ENCODE results near the gene MRPS23. TPM values are rescaled to one million over a fixed set of nuclear protein-coding genes. Genes with fewer than 3 reads are reported as not detected.

MRPS23 gene
- total and polyA plus RNA-seq, 2 of the 4 experiments (the other 2 are of a cell fraction): 23.5 to 37.3 TPM

DNA sequence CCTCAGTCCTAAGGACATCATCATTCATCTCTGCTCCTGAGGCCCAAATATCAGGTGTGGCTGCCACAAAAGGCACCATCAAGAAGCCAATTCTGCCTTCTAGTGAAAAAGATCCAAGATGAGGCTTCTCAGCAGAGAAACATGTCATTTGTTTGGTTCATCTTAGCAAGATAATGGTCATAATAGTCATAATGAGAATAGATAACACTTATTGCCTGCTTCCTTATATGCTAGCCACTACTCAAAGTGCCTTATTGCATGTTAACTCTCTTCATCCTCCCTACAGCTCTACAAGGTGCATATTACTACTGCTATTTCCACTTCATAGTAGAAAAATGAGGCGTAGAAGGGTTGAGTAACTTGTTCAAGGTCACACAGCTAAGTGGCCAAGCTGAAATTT lies 45.0 kb upstream of the MRPS23 start:
- peaks cover 6% of the 10 kb centered on the region; the same call in 1 of the 2 replicates for H4K20me1 ChIP-seq (ENCODE audit: insufficient read depth, low read length)
- H4K5ac ChIP-seq (ENCODE audit: low read depth, low read length): no peak overlapping the region
- CTCF ChIA-PET: no interaction called here
- in situ Hi-C loops (cut with MboI; ENCODE audit: low sequenced_read_pairs) (no loop called here), intact Hi-C loops (cut with micrococcal nuclease) (no loop called here), dilution Hi-C loops (cut with HindIII; ENCODE audit: low sequenced_read_pairs, unreplicated experiment) (no loop called here)
- no peak overlapping the region for H4K8ac ChIP-seq (ENCODE audit: low read depth in 2 of 2, low read length in 2 of 2)
- no peak overlapping the region for H3K27ac ChIP-seq (ENCODE audit: insufficient read depth, low read length)
- H3K4ac ChIP-seq (ENCODE audit: low read depth, low read length): no peak overlapping the region
- no peak overlapping the region for H3K4me2 ChIP-seq (ENCODE audit: low read depth, low read length)
- no peak overlapping the region; the same call in 1 of the 2 replicates for H3K14ac ChIP-seq (replicated peaks; ENCODE audit: low read depth, low read length)
- H3K9ac ChIP-seq (ENCODE audit: low read depth, low read length): no peak overlapping the region
- TF ChIP-seq USF2 (IDR thresholded peaks at IDR 0.05; ENCODE audit: low read depth, low read length) (no peak), POLR2A (IDR thresholded peaks at IDR 0.05; ENCODE audit: low read depth, low read length) (no peak), RAD21 (IDR thresholded peaks at IDR 0.05; ENCODE audit: low read length) (no peak), NFE2L2 (IDR thresholded peaks at IDR 0.05; ENCODE audit: low read depth, low read length) (no peak), SMC3 (IDR thresholded peaks at IDR 0.05; ENCODE audit: low read depth, low read length) (no peak), CEBPB (IDR thresholded peaks at IDR 0.05; ENCODE audit: low read depth, low read length) (no peak), BHLHE40 (IDR thresholded peaks at IDR 0.05; ENCODE audit: low read depth, low read length) (no peak), RFX5 (IDR thresholded peaks at IDR 0.05; ENCODE audit: low read depth, low read length) (no peak), MAFK (IDR thresholded peaks at IDR 0.05; ENCODE audit: low read depth, low read length) (no peak), MAZ (IDR thresholded peaks at IDR 0.05; ENCODE audit: borderline replicate concordance, low read depth, low read length) (no peak)
- TF ChIP-seq, protein P1, sequence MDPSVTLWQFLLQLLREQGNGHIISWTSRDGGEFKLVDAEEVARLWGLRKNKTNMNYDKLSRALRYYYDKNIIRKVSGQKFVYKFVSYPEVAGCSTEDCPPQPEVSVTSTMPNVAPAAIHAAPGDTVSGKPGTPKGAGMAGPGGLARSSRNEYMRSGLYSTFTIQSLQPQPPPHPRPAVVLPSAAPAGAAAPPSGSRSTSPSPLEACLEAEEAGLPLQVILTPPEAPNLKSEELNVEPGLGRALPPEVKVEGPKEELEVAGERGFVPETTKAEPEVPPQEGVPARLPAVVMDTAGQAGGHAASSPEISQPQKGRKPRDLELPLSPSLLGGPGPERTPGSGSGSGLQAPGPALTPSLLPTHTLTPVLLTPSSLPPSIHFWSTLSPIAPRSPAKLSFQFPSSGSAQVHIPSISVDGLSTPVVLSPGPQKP (IDR thresholded peaks at IDR 0.05; ENCODE audit: borderline replicate concordance, low read depth, low read length): no peak
- TF ChIP-seq, protein P2, sequence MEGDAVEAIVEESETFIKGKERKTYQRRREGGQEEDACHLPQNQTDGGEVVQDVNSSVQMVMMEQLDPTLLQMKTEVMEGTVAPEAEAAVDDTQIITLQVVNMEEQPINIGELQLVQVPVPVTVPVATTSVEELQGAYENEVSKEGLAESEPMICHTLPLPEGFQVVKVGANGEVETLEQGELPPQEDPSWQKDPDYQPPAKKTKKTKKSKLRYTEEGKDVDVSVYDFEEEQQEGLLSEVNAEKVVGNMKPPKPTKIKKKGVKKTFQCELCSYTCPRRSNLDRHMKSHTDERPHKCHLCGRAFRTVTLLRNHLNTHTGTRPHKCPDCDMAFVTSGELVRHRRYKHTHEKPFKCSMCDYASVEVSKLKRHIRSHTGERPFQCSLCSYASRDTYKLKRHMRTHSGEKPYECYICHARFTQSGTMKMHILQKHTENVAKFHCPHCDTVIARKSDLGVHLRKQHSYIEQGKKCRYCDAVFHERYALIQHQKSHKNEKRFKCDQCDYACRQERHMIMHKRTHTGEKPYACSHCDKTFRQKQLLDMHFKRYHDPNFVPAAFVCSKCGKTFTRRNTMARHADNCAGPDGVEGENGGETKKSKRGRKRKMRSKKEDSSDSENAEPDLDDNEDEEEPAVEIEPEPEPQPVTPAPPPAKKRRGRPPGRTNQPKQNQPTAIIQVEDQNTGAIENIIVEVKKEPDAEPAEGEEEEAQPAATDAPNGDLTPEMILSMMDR (conservative IDR thresholded peaks at IDR 0.05; ENCODE audit: low read depth, low read length): no peak
- H2AFZ ChIP-seq (replicated peaks; ENCODE audit: low read length, poor library complexity): no peak overlapping the region
- peaks cover 34% of the 10 kb centered on the region for H3K9me1 ChIP-seq (ENCODE audit: insufficient read depth, low read length)
- POLR2A ChIA-PET (ENCODE audit: unreplicated experiment): no interaction called here
- no peaks in the 10 kb centered on the region for H3K36me3 ChIP-seq (ENCODE audit: control insufficient read depth, insufficient read depth, low read length)
- no TSS peak for BruUV-seq (replicated peaks)
- no peak for ATAC-seq (ENCODE audit: low read depth)
- H2BK15ac ChIP-seq (ENCODE audit: low read depth, low read length): peak overlapping the region; percentile 9; the same call in 1 of the 3 replicates
- H3K4me3 ChIP-seq (ENCODE audit: insufficient read depth, low read depth, low read length): no peak overlapping the region
- DNase-seq: no peak
- no peak overlapping the region for H2AK9ac ChIP-seq (replicated peaks; ENCODE audit: low read depth, low read length, poor library complexity)
- no peak overlapping the region for H3K56ac ChIP-seq (ENCODE audit: extremely low read depth, insufficient read depth, low read length)
- peak overlapping the region; percentile 6; the same call in 1 of the 2 replicates for H2BK20ac ChIP-seq (ENCODE audit: low read depth, low read length)
- H2AK5ac ChIP-seq (ENCODE audit: low read depth, low read length): peak overlapping the region; percentile 1; the same call in 1 of the 2 replicates
- H2BK120ac ChIP-seq (ENCODE audit: low read depth, low read length): no peak overlapping the region
- H3K4me1 ChIP-seq (ENCODE audit: control insufficient read depth, insufficient read depth, low read length): peaks cover 49% of the 10 kb centered on the region
- H3K27me3 ChIP-seq (ENCODE audit: control insufficient read depth, insufficient read depth, low read length): no peaks in the 10 kb centered on the region
- peak overlapping the region; percentile 25; the same call in 1 of the 2 replicates for H4K91ac ChIP-seq (ENCODE audit: insufficient read depth, low read depth, low read length)
- no peak overlapping the region for H2BK5ac ChIP-seq (ENCODE audit: low read depth, low read length, poor library complexity, severe bottlenecking)
- H3K9me3 ChIP-seq (ENCODE audit: control insufficient read depth, insufficient read depth, low read length): no peaks in the 10 kb centered on the region
- H3K18ac ChIP-seq (ENCODE audit: low read depth, low read length): no peak overlapping the region
- H3K23ac ChIP-seq (ENCODE audit: low read depth, low read length): 0 out of 2 replicates have a peak overlapping the region, but pooled peaks have one; percentile 62
- peaks cover 50 to 72% of the 10 kb centered on the region in 2 experiments for H3K79me1 ChIP-seq (ENCODE audit: low read depth in 1 of 2, low read length in 2 of 2)
- no CpG with 5 or more reads among the region's 1 CpG for WGBS, 2 experiments (ENCODE audit: extremely low coverage in 2 of 2, insufficient read length in 1 of 2)

Measured in IMR-90 (cell line).